GM23248 (cell line): ENCODE measurements around the gene APOOL.

Source experiments
- EZH2 ChIP-seq: fragments of 200-600 bp; sonication (generic); IDR thresholded peaks from 2 replicates; pipeline ENCODE4 v1.6.1; 2018; ENCODE audit warnings: antibody characterized with exemption, mild to moderate bottlenecking; ENCODE audit not compliant: insufficient read depth, poor library complexity, severe bottlenecking
- EZH2phosphoT487 ChIP-seq: fragments of 200-600 bp; sonication (generic); IDR thresholded peaks from 2 replicates; pipeline ENCODE4 v1.6.1; 2018; ENCODE audit warnings: antibody characterized with exemption, moderate library complexity, mild to moderate bottlenecking, low read depth; ENCODE audit not compliant: insufficient read depth

- no peak for TF ChIP-seq EZH2
- TF ChIP-seq EZH2phosphoT487 = no peak
Observed at GRCh38 chrX:85003655-85004244, at the start of gene APOOL.
